HepG2 (cell line): ENCODE measurements around the gene SYMPK. TPM values are rescaled to one million over a fixed set of nuclear protein-coding genes. Genes with fewer than 3 reads are reported as not detected.

Experiments used
- ATF7-NPFF ChIP-seq: sonication (generic); formaldehyde crosslinking; IDR thresholded peaks from 2 replicates; pipeline ENCODE4 v1.8.1; 2023; ENCODE audit warnings: mild to moderate bottlenecking, low read depth, missing genetic modification reagents, moderate library complexity
- ATM ChIP-seq: fragments of 450-650 bp; IDR thresholded peaks from 2 replicates; pipeline ENCODE4 v1.7.1; 2017; ENCODE audit warnings: mild to moderate bottlenecking, borderline replicate concordance
- ATRX ChIP-seq: sonication (generic); formaldehyde crosslinking; IDR thresholded peaks from 2 replicates; pipeline ENCODE4 v1.4.0; 2020; ENCODE audit warnings: missing genetic modification reagents, borderline replicate concordance
- CCAR2 ChIP-seq: fragments of 200-400 bp; formaldehyde crosslinking; optimal IDR thresholded peaks from 2 replicates; pipeline ENCODE3; 2018; ENCODE audit warnings: low read depth, mild to moderate bottlenecking, low read length, moderate library complexity
- HCFC1 ChIP-seq: fragments of 150-350 bp; IDR thresholded peaks from 2 replicates; pipeline ENCODE4 v1.6.1; 2014; ENCODE audit warnings: low read depth, low read length
- HDAC1 ChIP-seq: sonication (generic); formaldehyde crosslinking; IDR thresholded peaks from 2 replicates; pipeline ENCODE4 v1.5.1; 2020; ENCODE audit warnings: mild to moderate bottlenecking, missing genetic modification reagents
- HNRNPUL1 ChIP-seq: fragments of 200-400 bp; formaldehyde crosslinking; IDR thresholded peaks from 2 replicates; pipeline ENCODE4 v1.6.1; 2017; ENCODE audit warnings: low read depth, mild to moderate bottlenecking, low read length, moderate library complexity
- IRX3 ChIP-seq: sonication (generic); formaldehyde crosslinking; IDR thresholded peaks from 2 replicates; pipeline ENCODE4 v1.8.1; 2023; ENCODE audit warnings: mild to moderate bottlenecking, low read depth, missing genetic modification reagents, borderline replicate concordance
- ISX ChIP-seq: sonication (generic); formaldehyde crosslinking; conservative IDR thresholded peaks from 2 replicates; pipeline ENCODE4 v1.5.0; 2020; ENCODE audit warnings: missing genetic modification reagents
- POLR2A ChIP-seq, 2 experiments: IDR thresholded peaks; 2 replicates each; pipeline ENCODE4 v1.6.1; 2011; ENCODE audit warnings: low read depth in 2 of 2, low read length in 2 of 2, mild to moderate bottlenecking in 1 of 2, moderate library complexity in 1 of 2; ENCODE audit not compliant: insufficient read depth in 1 of 2
- ZKSCAN1 ChIP-seq: fragments of 150-350 bp; IDR thresholded peaks from 2 replicates; pipeline ENCODE4 v1.6.1; 2014; ENCODE audit warnings: low read length
- ZNF468 ChIP-seq: sonication (generic); formaldehyde crosslinking; IDR thresholded peaks from 2 replicates; pipeline ENCODE4 v1.8.0; 2022; ENCODE audit warnings: mild to moderate bottlenecking, moderate library complexity, missing genetic modification reagents
- ZNF496 ChIP-seq: sonication (generic); formaldehyde crosslinking; IDR thresholded peaks from 2 replicates; pipeline ENCODE4 v1.8.1; 2023; ENCODE audit warnings: mild to moderate bottlenecking, moderate library complexity, missing genetic modification reagents; ENCODE audit not compliant: insufficient replicate concordance
- ZNF788 ChIP-seq: sonication (generic); formaldehyde crosslinking; IDR thresholded peaks from 2 replicates; pipeline ENCODE4 v1.5.0; 2020; ENCODE audit warnings: mild to moderate bottlenecking, missing genetic modification reagents, borderline replicate concordance
- ZNF841 ChIP-seq: sonication (generic); formaldehyde crosslinking; IDR thresholded peaks from 2 replicates; pipeline ENCODE4 v1.8.1; 2023; ENCODE audit warnings: missing genetic modification reagents, borderline replicate concordance
- polyA plus RNA-seq, 8 experiments: library from polyadenylated mRNA; depleted of rRNA in 3 of 8; stranded (reverse) in 7 of 8; unstranded in 1 of 8; fragments of >200 nt; fragmentation: Illumina TruSeq in 4 of 8; extraction: Trizol in 4 of 8; gene quantifications; 2 replicates each; pipeline versions ENCODE4 v1.2.1 to v1.2.3, GENCODE V29; 2011 to 2016; ENCODE audit warnings: low read depth in 4 of 8, missing spikeins in 1 of 8, mixed read lengths in 1 of 8; ENCODE audit not compliant: insufficient read depth in 1 of 8
- total RNA-seq, 5 experiments: library from RNA; depleted of rRNA; stranded (reverse); fragments of >200 nt; fragmentation: Illumina TruSeq; extraction: Trizol; gene quantifications; 2 replicates each; pipeline ENCODE4 v1.2.3, GENCODE V29; 2016; ENCODE audit warnings: low read depth in 1 of 5
- TF ChIP-seq, protein P1 (sequence below): sonication (generic); formaldehyde crosslinking; conservative IDR thresholded peaks from 2 replicates; pipeline ENCODE4 v1.4.0; 2020; ENCODE audit warnings: missing genetic modification reagents
- TF ChIP-seq, protein P2 (sequence below): fragments of 450-650 bp; IDR thresholded peaks from 2 replicates; pipeline ENCODE4 v1.6.1; 2017; ENCODE audit warnings: mild to moderate bottlenecking
- TF ChIP-seq, protein P3 (sequence below): sonication (generic); formaldehyde crosslinking; IDR thresholded peaks from 2 replicates; pipeline ENCODE4 v1.5.0; 2020; ENCODE audit warnings: missing genetic modification reagents, mild to moderate bottlenecking, borderline replicate concordance
- TF ChIP-seq, protein P4 (sequence below): IDR thresholded peaks from 2 replicates; pipeline ENCODE4 v1.6.1; 2016; ENCODE audit warnings: missing genetic modification reagents, missing compliant biosample characterization
- TF ChIP-seq, protein P5 (sequence below): sonication (generic); formaldehyde crosslinking; IDR thresholded peaks from 2 replicates; pipeline ENCODE4 v1.5.0; 2020; ENCODE audit warnings: mild to moderate bottlenecking, missing genetic modification reagents, borderline replicate concordance
- TF ChIP-seq, protein P6 (sequence below): sonication (generic); formaldehyde crosslinking; IDR thresholded peaks from 2 replicates; pipeline ENCODE4 v1.4.0; 2020; ENCODE audit warnings: mild to moderate bottlenecking, missing genetic modification reagents
- TF ChIP-seq, protein P7 (sequence below): sonication (generic); formaldehyde crosslinking; IDR thresholded peaks from 2 replicates; pipeline ENCODE4 v1.8.0; 2022; ENCODE audit warnings: low read depth, missing genetic modification reagents

The SYMPK gene
- total and polyA plus RNA-seq, 2 of the 13 experiments (the other 11 are each of a cell fraction or from before 2014, with no cell fraction given), result 21.9 to 55.7 TPM

DNA sequence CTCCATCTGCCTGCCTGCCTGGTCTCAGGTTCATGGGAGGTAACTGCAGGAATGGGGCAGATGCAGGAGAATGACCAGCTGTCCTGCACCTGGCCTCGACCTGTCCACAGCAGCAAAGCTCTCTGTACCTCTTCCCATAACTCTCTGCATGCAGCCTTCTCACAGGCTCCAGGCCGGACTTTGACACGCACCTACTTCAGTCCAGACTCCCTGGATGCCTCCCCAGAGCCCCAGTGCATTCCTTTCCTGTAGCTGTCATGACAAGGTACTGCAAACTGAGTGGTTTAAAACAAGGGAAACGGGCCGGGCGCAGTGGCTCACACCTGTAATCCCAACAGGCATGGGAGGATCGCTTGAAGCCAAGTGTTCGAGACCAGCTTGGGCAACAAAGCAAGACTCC, 48.3 kb upstream of the SYMPK start (continued):
- TF ChIP-seq, protein P1, sequence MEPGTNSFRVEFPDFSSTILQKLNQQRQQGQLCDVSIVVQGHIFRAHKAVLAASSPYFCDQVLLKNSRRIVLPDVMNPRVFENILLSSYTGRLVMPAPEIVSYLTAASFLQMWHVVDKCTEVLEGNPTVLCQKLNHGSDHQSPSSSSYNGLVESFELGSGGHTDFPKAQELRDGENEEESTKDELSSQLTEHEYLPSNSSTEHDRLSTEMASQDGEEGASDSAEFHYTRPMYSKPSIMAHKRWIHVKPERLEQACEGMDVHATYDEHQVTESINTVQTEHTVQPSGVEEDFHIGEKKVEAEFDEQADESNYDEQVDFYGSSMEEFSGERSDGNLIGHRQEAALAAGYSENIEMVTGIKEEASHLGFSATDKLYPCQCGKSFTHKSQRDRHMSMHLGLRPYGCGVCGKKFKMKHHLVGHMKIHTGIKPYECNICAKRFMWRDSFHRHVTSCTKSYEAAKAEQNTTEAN (CRISPR knock-in tag), result no peak
- TF ChIP-seq, protein P2, sequence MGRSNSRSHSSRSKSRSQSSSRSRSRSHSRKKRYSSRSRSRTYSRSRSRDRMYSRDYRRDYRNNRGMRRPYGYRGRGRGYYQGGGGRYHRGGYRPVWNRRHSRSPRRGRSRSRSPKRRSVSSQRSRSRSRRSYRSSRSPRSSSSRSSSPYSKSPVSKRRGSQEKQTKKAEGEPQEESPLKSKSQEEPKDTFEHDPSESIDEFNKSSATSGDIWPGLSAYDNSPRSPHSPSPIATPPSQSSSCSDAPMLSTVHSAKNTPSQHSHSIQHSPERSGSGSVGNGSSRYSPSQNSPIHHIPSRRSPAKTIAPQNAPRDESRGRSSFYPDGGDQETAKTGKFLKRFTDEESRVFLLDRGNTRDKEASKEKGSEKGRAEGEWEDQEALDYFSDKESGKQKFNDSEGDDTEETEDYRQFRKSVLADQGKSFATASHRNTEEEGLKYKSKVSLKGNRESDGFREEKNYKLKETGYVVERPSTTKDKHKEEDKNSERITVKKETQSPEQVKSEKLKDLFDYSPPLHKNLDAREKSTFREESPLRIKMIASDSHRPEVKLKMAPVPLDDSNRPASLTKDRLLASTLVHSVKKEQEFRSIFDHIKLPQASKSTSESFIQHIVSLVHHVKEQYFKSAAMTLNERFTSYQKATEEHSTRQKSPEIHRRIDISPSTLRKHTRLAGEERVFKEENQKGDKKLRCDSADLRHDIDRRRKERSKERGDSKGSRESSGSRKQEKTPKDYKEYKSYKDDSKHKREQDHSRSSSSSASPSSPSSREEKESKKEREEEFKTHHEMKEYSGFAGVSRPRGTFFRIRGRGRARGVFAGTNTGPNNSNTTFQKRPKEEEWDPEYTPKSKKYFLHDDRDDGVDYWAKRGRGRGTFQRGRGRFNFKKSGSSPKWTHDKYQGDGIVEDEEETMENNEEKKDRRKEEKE, result no peak
- TF ChIP-seq ZNF841 (CRISPR knock-in tag) (no peak), ATF7-NPFF (CRISPR knock-in tag) (0 out of 2 replicates have a peak, but pooled peaks have one; percentile 48), ZNF788 (CRISPR knock-in tag) (no peak), HDAC1 (peak; percentile 54; the same call in 1 of the 2 replicates), ZNF468 (CRISPR knock-in tag) (no peak), IRX3 (CRISPR knock-in tag) (no peak), ATM (no peak), HNRNPUL1 (no peak), ATRX (no peak), POLR2A (IDR thresholded peaks at IDR 0.05; ENCODE audit: insufficient read depth in 1 of 2, low read depth in 2 of 2, low read length in 2 of 2) (no peak), CCAR2 (no peak), ZKSCAN1 (no peak), ZNF496 (no peak), ISX (CRISPR knock-in tag) (no peak), HCFC1 (0 out of 2 replicates have a peak, but pooled peaks have one; percentile 15)
- TF ChIP-seq, protein P3, sequence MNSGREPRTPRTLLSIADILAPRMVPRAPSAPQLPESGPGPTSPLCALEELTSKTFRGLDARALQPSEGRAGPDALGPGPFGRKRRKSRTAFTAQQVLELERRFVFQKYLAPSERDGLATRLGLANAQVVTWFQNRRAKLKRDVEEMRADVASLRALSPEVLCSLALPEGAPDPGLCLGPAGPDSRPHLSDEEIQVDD, result no peak
- TF ChIP-seq, protein P4, sequence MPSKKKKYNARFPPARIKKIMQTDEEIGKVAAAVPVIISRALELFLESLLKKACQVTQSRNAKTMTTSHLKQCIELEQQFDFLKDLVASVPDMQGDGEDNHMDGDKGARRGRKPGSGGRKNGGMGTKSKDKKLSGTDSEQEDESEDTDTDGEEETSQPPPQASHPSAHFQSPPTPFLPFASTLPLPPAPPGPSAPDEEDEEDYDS (CRISPR knock-in tag), result no peak
- TF ChIP-seq, protein P5, sequence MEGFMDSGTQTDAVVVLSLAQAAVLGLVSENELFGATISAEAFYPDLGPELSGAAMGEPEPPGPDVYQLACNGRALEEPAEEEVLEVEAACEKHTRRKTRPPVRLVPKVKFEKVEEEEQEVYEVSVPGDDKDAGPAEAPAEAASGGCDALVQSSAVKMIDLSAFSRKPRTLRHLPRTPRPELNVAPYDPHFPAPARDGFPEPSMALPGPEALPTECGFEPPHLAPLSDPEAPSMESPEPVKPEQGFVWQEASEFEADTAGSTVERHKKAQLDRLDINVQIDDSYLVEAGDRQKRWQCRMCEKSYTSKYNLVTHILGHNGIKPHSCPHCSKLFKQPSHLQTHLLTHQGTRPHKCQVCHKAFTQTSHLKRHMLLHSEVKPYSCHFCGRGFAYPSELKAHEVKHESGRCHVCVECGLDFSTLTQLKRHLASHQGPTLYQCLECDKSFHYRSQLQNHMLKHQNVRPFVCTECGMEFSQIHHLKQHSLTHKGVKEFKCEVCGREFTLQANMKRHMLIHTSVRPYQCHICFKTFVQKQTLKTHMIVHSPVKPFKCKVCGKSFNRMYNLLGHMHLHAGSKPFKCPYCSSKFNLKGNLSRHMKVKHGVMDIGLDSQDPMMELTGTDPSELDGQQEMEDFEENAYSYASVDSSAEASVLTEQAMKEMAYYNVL (CRISPR knock-in tag), result 0 out of 2 replicates have a peak, but pooled peaks have one; percentile 24
- TF ChIP-seq, protein P6, sequence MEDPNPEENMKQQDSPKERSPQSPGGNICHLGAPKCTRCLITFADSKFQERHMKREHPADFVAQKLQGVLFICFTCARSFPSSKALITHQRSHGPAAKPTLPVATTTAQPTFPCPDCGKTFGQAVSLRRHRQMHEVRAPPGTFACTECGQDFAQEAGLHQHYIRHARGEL (CRISPR knock-in tag), result no peak
- TF ChIP-seq, protein P7, sequence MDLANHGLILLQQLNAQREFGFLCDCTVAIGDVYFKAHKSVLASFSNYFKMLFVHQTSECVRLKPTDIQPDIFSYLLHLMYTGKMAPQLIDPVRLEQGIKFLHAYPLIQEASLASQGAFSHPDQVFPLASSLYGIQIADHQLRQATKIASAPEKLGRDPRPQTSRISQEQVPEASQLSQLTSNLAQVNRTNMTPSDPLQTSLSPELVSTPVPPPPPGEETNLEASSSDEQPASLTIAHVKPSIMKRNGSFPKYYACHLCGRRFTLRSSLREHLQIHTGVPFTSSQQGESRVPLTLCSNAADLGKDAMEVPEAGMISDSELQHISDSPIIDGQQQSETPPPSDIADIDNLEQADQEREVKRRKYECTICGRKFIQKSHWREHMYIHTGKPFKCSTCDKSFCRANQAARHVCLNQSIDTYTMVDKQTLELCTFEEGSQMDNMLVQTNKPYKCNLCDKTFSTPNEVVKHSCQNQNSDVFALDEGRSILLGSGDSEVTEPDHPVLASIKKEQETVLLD (CRISPR knock-in tag), result no peak
